ENCODE data around the gene ACTN4. TPM values are rescaled to one million over a fixed set of nuclear protein-coding genes. Genes with fewer than 3 reads are reported as not detected.

ACTN4 gene
- total and polyA plus RNA-seq, 2 donors (not counting 3 experiments of a cell fraction or from before 2014, with no cell fraction given) = 313 to 748 TPM

GRCh38 chr19:38640368-38640767, 7.1 kb upstream of the ACTN4 start:
- Histone ChIP-seq H3K36me3 (ENCODE audit: control insufficient read depth in 2 of 2, extremely low read depth in 1 of 2, insufficient read depth in 2 of 2, low read length in 2 of 2) (peaks cover 4 to 5% of the 10 kb centered on the region in 2 experiments), H3K4me2 (ENCODE audit: insufficient read depth, low read length) (no peak overlapping the region), H3K9ac (replicated peaks; ENCODE audit: extremely low read depth, insufficient read depth, low read length) (no peak overlapping the region), H3K9me3 (replicated peaks; ENCODE audit: control insufficient read depth, insufficient read depth, low read length) (no peaks in the 10 kb centered on the region), H3K9me1 (replicated peaks; ENCODE audit: control insufficient read depth, extremely low read depth, insufficient read depth, low read length) (no peaks in the 10 kb centered on the region), H3K27me3 (ENCODE audit: control insufficient read depth in 2 of 2, insufficient read depth in 2 of 2, low read length in 2 of 2) (no peaks in the 10 kb centered on the region), H3K4me3 (replicated peaks in 1 of 3; ENCODE audit: insufficient read depth in 1 of 3, low read depth in 1 of 3, low read length in 3 of 3) (no peak overlapping the region), H3K79me2 (ENCODE audit: control insufficient read depth, insufficient read depth, low read length) (no peaks in the 10 kb centered on the region), H3K27ac (ENCODE audit: insufficient read depth, low read depth, low read length) (no peak overlapping the region), H2AFZ (ENCODE audit: low read depth, low read length) (no peak overlapping the region), H4K20me1 (replicated peaks; ENCODE audit: control insufficient read depth, extremely low read depth, insufficient read depth, low read length) (no peaks in the 10 kb centered on the region), H3K4me1 (ENCODE audit: control insufficient read depth, extremely low read depth, insufficient read depth, low read length) (peaks cover 5% of the 10 kb centered on the region)
- FAIRE-seq (peak; percentile 76), DNase-seq (ENCODE audit: low read depth, low spot score) (peak; percentile 30)
- BruUV-seq (replicated peaks) = no TSS peak
- ChIA-PET CTCF (no interaction called here), POLR2A (interaction anchor here (0.6 kb wide), 1 partner anchor 1708 kb away, joined by 6 read pairs; the partner anchor contains the start of genes C19orf47 and PLD3)
- no peak for TF ChIP-seq GATA2 (IDR thresholded peaks at IDR 0.05; ENCODE audit: insufficient read depth, insufficient read length, low read depth, low read length)
- TF ChIP-seq POLR2A (IDR thresholded peaks at IDR 0.05; ENCODE audit: low read depth, low read length) = no peak
- no peak for TF ChIP-seq CTCF (IDR thresholded peaks at IDR 0.05; ENCODE audit: extremely low read depth in 1 of 2, insufficient read depth in 1 of 2, low read depth in 1 of 2, low read length in 2 of 2)
- no peak for TF ChIP-seq POLR2AphosphoS5 (IDR thresholded peaks at IDR 0.05; ENCODE audit: insufficient read depth, low read depth, low read length)
- TF ChIP-seq FOS (IDR thresholded peaks at IDR 0.05; ENCODE audit: borderline replicate concordance, insufficient read depth, low read length) = no peak
- no peak for TF ChIP-seq JUN (IDR thresholded peaks at IDR 0.05; ENCODE audit: borderline replicate concordance, insufficient read depth, insufficient read length, low read depth)
- no peak for TF ChIP-seq MYC (IDR thresholded peaks at IDR 0.05; ENCODE audit: low read depth, low read length)
- TF ChIP-seq, protein P1, sequence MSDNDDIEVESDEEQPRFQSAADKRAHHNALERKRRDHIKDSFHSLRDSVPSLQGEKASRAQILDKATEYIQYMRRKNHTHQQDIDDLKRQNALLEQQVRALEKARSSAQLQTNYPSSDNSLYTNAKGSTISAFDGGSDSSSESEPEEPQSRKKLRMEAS (IDR thresholded peaks at IDR 0.05; ENCODE audit: insufficient read depth, insufficient read length) = no peak
- TF ChIP-seq EZH2 (IDR thresholded peaks at IDR 0.05; ENCODE audit: borderline replicate concordance, low read depth, low read length, severe bottlenecking) = no peak
- dilution Hi-C loops (cut with MboI; ENCODE audit: extremely low pct_ligation_motif_present, low sequenced_read_pairs) = no loop called here
- intact Hi-C loops (cut with micrococcal nuclease) = loop anchor here (10.0 kb wide), 1 partner anchor 214 kb away; no protein-coding TSS in a partner anchor
